ENCODE measurements around the gene LIMS1. TPM values are rescaled to one million over a fixed set of nuclear protein-coding genes. Genes with fewer than 3 reads are reported as not detected.
"Not testable (repeated sequence)": the region's sequence is repeated elsewhere in the genome, so short reads cannot be mapped to it uniquely, and the experiment has no call there.

LIMS1 gene
- total RNA-seq, 2 experiments from 2014 or later = 18.5 to 21.3 TPM

DNA sequence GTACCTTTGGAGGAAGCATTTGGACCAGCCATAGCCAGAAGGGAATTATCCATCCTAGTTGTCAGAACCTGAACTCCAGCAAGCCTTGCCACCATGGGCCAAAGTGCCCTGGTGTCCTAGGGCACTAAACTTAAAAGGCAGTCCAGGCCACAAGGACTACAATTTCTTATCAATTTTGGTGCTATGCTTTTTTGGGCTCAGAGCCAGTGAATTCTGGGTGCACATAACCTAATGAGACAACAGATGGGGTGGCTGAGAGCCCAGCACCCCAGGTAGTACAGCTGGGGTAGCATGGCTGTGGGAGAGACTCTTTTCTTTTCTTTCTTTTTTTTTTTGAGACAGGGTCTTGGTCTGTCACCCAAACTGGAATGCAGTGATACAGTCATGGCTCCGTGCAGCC is 170.6 kb downstream of the LIMS1 start:
- ATAC-seq (ENCODE audit: poor library complexity) (no peak), DNase-seq (no peak)
- intact Hi-C loops (cut with DNase I, micrococcal nuclease) = no loop called here
- no peak overlapping the region for H3K4me3 Mint-ChIP-seq
- H3K4me1 Mint-ChIP-seq (ENCODE audit: low read depth) = no peaks in the 10 kb centered on the region
- ChIA-PET POLR2A (no interaction called here), CTCF (no interaction called here)
- Histone ChIP-seq H3K4me3 (ENCODE audit: low read length) (no peak overlapping the region), H3K9me3 (ENCODE audit: control insufficient read depth in 1 of 2, insufficient read depth in 1 of 2, low read length in 2 of 2) (no peaks in the 10 kb centered on the region), H3K27me3 (ENCODE audit: control insufficient read depth in 1 of 2, insufficient read depth in 2 of 2, low read length in 2 of 2) (no peaks in the 10 kb centered on the region), H3K27ac (ENCODE audit: low read depth in 1 of 2, low read length in 2 of 2) (no peak overlapping the region), H3K4me1 (ENCODE audit: insufficient read depth, low read length) (no peaks in the 10 kb centered on the region), H3K36me3 (ENCODE audit: insufficient read depth, low read length) (no peaks in the 10 kb centered on the region)
- no peak overlapping the region for H3K27ac Mint-ChIP-seq
- no peaks in the 10 kb centered on the region for H3K36me3 Mint-ChIP-seq (ENCODE audit: low read depth)
- no peaks in the 10 kb centered on the region for H3K27me3 Mint-ChIP-seq
- TF ChIP-seq, protein P1, sequence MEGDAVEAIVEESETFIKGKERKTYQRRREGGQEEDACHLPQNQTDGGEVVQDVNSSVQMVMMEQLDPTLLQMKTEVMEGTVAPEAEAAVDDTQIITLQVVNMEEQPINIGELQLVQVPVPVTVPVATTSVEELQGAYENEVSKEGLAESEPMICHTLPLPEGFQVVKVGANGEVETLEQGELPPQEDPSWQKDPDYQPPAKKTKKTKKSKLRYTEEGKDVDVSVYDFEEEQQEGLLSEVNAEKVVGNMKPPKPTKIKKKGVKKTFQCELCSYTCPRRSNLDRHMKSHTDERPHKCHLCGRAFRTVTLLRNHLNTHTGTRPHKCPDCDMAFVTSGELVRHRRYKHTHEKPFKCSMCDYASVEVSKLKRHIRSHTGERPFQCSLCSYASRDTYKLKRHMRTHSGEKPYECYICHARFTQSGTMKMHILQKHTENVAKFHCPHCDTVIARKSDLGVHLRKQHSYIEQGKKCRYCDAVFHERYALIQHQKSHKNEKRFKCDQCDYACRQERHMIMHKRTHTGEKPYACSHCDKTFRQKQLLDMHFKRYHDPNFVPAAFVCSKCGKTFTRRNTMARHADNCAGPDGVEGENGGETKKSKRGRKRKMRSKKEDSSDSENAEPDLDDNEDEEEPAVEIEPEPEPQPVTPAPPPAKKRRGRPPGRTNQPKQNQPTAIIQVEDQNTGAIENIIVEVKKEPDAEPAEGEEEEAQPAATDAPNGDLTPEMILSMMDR (IDR thresholded peaks at IDR 0.05) = no peak
- peaks cover 7% of the 10 kb centered on the region for H3K9me3 Mint-ChIP-seq

DNA sequence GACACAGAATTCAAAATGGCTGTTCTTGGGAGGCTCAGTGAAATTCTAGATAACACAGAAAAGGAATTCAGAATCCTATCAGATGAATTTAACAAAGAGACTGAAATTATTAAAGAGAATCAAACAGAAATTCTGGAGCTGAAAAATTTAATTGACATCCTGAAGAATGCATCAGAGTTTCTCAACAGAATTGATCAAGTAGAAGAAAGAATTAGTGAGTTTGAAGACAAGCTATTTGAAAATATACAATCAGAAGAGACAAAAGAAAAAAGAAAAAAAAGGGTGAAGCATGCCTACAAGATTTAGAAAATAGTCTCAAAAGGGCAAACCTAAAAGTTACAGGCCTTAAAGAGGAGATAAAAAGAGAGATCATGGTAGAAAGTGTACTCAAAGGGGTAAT is 173.0 kb downstream of the LIMS1 start:
- Mint-ChIP-seq H3K36me3 (ENCODE audit: low read depth) (no peaks in the 10 kb centered on the region), H3K27ac (no peak overlapping the region), H3K9me3 (peaks cover 7% of the 10 kb centered on the region), H3K27me3 (no peaks in the 10 kb centered on the region), H3K4me3 (no peak overlapping the region), H3K4me1 (ENCODE audit: low read depth) (no peaks in the 10 kb centered on the region)
- Histone ChIP-seq H3K36me3 (ENCODE audit: insufficient read depth, low read length) (no peaks in the 10 kb centered on the region), H3K9me3 (ENCODE audit: control insufficient read depth in 1 of 2, insufficient read depth in 1 of 2, low read length in 2 of 2) (no peaks in the 10 kb centered on the region), H3K4me3 (ENCODE audit: low read length) (no peak overlapping the region), H3K27me3 (ENCODE audit: control insufficient read depth in 1 of 2, insufficient read depth in 2 of 2, low read length in 2 of 2) (no peaks in the 10 kb centered on the region), H3K27ac (ENCODE audit: low read depth in 1 of 2, low read length in 2 of 2) (no peak overlapping the region), H3K4me1 (ENCODE audit: insufficient read depth, low read length) (no peaks in the 10 kb centered on the region)
- DNase-seq (no peak), ATAC-seq (ENCODE audit: poor library complexity) (no peak)
- intact Hi-C loops (cut with DNase I, micrococcal nuclease) = no loop called here
- POLR2A ChIA-PET = no interaction called here
- CTCF ChIA-PET = no interaction called here
- TF ChIP-seq, protein P1 (IDR thresholded peaks at IDR 0.05) = no peak

DNA sequence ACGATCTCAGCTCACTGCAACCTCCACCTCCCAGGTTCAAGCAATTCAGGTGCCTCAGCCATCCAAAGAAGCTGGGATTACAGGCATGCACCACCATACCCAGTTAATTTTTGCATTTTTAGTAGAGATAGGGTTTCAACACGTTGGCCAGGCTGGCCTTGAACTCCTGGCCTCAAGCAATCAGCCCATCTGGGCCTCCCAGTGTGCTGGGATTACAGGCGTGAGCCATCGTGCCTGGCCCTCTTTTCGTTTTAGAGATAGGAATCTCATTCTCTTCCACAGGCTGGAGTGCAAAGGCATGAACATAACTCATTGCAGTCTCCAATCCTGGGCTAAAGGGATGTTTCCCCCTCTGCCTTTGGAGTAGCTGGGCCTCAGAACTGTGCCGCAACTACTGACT is 182.7 kb downstream of the LIMS1 start:
- DNase-seq; H3K9me3 Mint-ChIP-seq; ATAC-seq (ENCODE audit: poor library complexity); H3K27me3 ChIP-seq (ENCODE audit: control insufficient read depth in 1 of 2, insufficient read depth in 2 of 2, low read length in 2 of 2); H3K36me3 Mint-ChIP-seq (ENCODE audit: low read depth); H3K36me3 ChIP-seq (ENCODE audit: insufficient read depth, low read length); POLR2A ChIA-PET; H3K27ac ChIP-seq (ENCODE audit: low read depth in 1 of 2, low read length in 2 of 2); H3K27ac Mint-ChIP-seq; H3K4me3 ChIP-seq (ENCODE audit: low read length); CTCF ChIA-PET; H3K27me3 Mint-ChIP-seq; H3K4me3 Mint-ChIP-seq; H3K9me3 ChIP-seq (ENCODE audit: control insufficient read depth in 1 of 2, insufficient read depth in 1 of 2, low read length in 2 of 2): not testable (repeated sequence)
- H3K4me1 ChIP-seq (ENCODE audit: insufficient read depth, low read length) = peaks cover 19% of the 10 kb centered on the region
- intact Hi-C loops (cut with DNase I, micrococcal nuclease) = loop anchor here (5.0 to 10.0 kb wide), 5 partner anchors 105 to 1490 kb away; partner anchors contain the start of genes GCC2 (in 1 of the 2), NPHP1 (in 1 of the 2), SEPTIN10 (in 1 of the 2) and SOWAHC (in 1 of the 2)
- H3K4me1 Mint-ChIP-seq (ENCODE audit: low read depth) = peaks cover 18% of the 10 kb centered on the region
